Neural progenitor cell (in vitro differentiated cells): ENCODE results near the gene JAM2.

Experiments
- EZH2 ChIP-seq: fragments of 200-600 bp; sonication (generic); IDR thresholded peaks from 2 replicates; pipeline ENCODE4 v1.6.1; 2017; ENCODE audit warnings: antibody characterized with exemption, mild to moderate bottlenecking, moderate library complexity
- EZH2phosphoT487 ChIP-seq: fragments of 200-600 bp; sonication (generic); IDR thresholded peaks from 2 replicates; pipeline ENCODE4 v1.6.1; 2017; ENCODE audit warnings: antibody characterized with exemption
- TF ChIP-seq, protein P1 (sequence below): fragments of 200-600 bp; sonication (generic); IDR thresholded peaks from 2 replicates; pipeline ENCODE4 v1.5.1; 2017; ENCODE audit warnings: antibody characterized with exemption, mild to moderate bottlenecking

DNA sequence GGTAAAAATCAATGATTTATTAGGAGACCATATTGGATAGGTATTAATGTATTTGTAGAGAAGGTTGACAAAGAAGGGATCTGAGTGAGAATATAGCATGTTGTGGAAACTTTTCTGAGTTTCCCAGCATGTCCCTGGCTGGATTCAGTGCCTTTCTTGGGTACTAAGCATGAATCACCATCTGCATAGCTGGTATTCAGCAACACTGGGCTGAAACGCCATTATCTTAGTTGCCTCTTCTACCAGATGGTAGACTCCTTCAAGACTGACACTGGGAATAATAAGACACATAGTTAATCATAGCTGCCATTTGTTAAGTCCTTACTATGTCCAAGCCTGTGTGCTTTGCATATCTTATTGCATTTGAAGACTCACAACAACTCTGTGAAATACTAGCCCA, 50.2 kb downstream of the JAM2 start:
- TF ChIP-seq, protein P1, sequence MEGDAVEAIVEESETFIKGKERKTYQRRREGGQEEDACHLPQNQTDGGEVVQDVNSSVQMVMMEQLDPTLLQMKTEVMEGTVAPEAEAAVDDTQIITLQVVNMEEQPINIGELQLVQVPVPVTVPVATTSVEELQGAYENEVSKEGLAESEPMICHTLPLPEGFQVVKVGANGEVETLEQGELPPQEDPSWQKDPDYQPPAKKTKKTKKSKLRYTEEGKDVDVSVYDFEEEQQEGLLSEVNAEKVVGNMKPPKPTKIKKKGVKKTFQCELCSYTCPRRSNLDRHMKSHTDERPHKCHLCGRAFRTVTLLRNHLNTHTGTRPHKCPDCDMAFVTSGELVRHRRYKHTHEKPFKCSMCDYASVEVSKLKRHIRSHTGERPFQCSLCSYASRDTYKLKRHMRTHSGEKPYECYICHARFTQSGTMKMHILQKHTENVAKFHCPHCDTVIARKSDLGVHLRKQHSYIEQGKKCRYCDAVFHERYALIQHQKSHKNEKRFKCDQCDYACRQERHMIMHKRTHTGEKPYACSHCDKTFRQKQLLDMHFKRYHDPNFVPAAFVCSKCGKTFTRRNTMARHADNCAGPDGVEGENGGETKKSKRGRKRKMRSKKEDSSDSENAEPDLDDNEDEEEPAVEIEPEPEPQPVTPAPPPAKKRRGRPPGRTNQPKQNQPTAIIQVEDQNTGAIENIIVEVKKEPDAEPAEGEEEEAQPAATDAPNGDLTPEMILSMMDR: no peak
- no peak for TF ChIP-seq EZH2phosphoT487
- TF ChIP-seq EZH2: no peak
